OCI-M1 (cell line): ENCODE results near the gene P2RX3.
"Not testable (repeated sequence)": the region's sequence is repeated elsewhere in the genome, so short reads cannot be mapped to it uniquely, and the experiment has no call there.

ENCODE experiments used
- DNase-seq: peaks from one replicate; lab custom pipeline; 2025; lab: John Stamatoyannopoulos, UW

Gene P2RX3

DNA sequence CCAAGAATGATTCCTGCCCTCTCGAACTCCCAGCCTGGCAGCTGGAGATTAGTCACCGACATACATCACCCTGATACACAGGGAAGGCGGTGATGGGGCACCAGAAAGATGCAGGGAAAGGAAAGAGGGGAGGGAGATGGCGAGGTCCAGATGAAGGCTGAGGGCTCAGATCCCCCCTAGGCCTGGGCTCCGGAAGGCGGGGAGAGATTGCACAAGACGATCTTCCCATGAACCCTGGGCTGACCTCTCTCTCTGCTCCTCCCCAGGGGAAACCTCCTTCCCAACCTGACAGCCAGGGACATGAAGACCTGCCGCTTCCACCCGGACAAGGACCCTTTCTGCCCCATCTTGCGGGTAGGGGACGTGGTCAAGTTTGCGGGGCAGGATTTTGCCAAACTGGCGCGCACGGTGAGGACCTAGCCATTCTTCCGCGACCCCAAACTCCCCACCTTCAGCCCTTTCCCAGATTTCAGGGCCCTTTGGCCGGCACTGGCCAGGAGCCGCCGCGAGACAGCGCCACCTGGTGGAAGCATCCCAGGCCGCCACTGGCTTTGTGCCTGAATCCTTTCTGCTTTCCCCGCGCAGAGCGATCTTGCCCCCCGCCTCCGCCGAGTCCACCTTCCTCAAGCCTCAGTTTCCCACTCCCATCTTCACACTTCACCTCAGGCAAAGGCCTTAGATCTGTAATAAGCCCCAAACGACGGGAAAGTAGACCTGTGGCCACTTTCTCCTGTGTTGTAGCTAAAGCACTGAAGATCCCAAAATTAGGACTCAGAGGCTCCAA is 11.5 kb downstream of the P2RX3 start:
- DNase-seq: peak; percentile 45

DNA sequence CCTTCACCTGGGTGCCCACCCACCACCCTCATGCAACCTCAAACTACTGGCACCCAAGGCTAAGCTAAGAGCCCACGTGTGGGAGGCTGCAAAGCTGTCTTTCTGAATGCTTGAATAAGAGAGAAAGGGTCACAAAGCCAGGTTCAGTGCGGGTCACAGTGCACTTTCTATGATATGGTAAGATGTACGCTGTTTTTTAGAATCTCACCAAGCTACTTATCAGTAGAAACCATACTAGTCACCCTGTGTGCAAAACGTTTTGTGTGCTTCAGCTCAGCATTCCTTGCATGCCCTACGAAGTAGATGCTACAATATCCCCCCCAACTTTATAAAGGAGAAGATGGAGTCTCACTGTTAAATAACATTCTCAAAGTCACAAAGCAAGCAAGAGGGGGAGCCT is 14.9 kb downstream of the P2RX3 start:
- DNase-seq: no peak

DNA sequence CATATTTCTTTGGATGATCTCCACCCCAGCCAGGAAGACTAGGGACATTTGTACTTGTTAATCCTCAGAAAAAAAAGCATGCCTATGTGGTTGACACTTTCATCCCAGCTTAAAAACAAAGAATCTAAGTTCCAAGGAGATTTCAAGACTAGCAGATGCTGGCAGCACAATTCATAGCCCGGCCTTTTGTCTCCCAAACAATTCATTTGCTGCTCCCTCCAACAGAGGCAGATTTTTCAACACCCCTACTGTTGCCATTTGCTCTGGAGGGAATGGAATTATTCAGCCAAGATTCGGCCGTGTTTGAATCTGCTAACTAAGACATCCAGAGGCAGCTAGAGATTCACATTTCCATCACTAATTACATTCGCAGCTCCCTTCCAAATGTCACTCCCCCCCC is 15.3 kb downstream of the P2RX3 start:
- DNase-seq: no peak

DNA sequence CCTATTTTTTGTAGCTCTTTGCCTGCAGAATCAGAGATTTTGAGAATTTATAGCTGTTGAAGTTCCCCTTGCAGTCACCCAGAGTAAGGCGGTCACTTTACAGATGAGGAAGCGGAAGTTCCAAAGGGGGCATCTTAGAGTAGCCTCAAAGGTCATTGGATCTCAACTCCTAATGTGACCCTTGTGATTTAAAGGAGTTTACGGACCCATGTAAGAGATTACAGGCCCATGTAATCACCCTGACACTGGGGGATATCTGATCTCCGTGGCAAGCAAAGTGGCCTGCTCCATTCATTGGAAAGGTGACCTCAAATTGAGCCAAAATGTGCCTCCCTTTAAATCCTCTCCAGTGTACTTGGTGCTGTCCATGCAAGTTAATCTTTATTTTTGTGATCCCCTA is 15.7 kb downstream of the P2RX3 start:
- peak; percentile 10 for DNase-seq

- no peak for DNase-seq
Observed at GRCh38 chr11:57354699-57355098, 16.5 kb downstream of the P2RX3 start.

- no peak for DNase-seq
Observed at GRCh38 chr11:57356268-57356667, 18.1 kb downstream of the P2RX3 start.

DNA sequence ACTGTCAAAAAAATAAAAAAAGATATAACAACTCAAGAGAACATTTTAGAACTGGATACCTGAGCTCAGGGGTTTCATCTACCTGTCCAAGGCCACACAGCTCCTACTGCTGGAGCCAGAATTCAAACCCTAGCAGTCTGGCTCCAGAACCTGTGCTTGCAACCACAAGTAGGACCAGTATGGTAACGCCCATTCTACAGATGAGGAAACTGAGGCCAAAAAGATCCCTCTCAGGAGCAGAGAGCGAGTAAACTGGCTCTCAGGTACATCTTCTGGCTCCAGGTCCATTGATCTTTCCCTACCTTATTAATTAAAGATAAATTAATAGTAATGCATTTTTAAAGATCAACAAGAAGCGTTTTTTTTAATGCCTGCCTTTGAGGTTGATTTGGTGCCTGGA is 19.2 kb downstream of the P2RX3 start:
- no peak for DNase-seq

DNA sequence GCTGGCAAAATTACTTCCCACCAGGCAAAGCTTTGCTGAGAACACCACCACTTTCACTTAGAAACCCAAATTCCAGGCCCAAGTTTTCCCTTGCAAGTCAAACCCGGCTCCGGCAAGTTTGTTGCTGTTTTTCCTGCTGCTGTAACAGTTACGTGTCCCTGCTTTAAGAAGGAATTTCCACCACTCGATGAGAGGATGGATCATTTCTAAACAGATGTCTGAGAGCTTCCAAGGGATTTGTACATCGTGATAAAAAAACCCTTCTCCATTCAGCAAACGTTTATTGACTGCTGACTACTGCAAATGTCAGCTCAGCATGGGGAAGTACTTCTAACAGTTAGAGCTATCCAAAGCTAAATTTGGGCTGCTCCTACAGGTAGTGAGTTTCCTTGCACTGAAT is 19.7 kb downstream of the P2RX3 start:
- DNase-seq: peak; percentile 57

- DNase-seq: peak; percentile 72
Observed at GRCh38 chr11:57358543-57358961, 20.4 kb downstream of the P2RX3 start.

- DNase-seq: no peak
Observed at GRCh38 chr11:57358991-57359390, 20.8 kb downstream of the P2RX3 start.

GRCh38 chr11:57359396-57359795 is 21.2 kb downstream of the P2RX3 start:
- DNase-seq: no peak

DNA sequence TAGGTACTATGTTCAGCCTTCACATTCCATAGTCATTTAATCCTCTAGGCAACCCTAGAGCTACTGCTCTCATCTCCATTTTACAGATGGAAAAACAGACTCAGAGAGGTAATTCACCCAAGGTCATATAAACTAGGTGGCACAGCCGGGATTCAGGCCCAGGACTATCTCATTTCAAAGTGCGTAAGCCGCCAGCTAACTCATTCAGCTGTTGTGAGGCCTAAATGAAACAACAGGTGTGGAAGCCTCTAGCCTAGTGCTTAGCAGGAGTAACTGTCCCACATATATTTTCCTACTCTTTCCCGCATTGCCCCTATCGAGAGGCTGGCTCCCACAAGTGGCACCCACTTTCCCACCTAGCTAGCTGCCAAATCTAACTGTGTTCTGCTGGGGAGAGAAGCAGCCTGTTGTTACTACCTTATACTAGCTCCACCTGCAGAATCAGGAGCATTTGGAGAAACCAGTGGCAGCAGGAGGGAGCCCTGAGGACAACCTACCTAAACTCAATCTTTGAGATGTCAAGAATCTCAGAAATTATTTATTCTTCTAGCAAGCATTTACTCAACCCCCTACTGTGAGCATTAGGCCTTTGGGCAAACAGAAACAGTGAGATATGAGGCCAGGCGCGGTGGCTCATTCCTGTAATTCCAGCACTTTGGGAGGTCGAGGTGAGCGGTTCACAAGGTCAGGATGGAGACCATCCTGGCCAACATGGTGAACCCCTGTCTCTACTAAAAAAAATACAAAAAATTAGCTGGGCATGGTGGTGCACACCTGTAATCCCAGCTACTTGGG is 21.9 kb downstream of the P2RX3 start:
- no peak for DNase-seq

DNA sequence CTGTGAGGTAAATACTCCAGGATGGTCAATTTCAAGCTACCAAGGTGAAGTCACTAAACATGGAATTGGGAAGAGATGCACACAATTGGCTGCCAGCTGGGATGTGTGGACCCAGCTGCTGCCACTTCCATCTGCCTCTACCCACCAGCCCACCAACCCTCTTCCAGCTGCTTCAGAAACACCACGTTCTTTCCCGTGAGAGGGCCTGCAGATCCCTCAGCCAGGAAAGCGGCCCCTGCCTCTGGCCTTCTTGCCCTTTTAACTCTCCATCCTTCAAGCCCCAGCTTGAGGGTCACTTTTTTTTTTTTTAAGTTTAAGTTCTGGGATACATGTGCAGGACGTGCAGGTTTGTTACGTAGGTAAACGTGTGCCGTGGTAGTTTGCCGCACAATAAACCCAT is 22.8 kb downstream of the P2RX3 start:
- no peak for DNase-seq

GRCh38 chr11:57361420-57361819 is 23.3 kb downstream of the P2RX3 start:
- DNase-seq: not testable (repeated sequence)

DNA sequence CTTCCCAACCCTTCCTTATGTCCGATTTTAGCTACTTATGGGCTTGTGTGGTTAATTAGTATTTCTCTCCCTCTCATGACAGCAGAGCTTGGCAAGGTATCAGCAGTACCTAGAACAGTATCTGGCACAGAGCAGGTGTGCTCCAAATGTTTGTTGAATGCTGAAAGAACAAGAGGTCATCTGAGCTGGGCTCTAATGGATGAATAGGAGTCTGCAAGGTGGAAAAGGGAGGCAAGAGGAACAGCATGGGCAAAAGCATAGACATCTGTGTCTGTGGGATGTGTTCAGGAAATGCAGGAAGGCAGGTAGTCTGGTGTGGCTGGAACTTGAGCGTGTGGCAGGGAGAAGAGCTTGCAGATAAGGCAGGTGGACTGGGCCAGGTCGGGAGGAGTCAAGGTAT is 23.8 kb downstream of the P2RX3 start:
- DNase-seq: no peak

- peak; percentile 43 for DNase-seq
Observed at GRCh38 chr11:57363131-57364080, 25.3 kb downstream of the P2RX3 start.

DNA sequence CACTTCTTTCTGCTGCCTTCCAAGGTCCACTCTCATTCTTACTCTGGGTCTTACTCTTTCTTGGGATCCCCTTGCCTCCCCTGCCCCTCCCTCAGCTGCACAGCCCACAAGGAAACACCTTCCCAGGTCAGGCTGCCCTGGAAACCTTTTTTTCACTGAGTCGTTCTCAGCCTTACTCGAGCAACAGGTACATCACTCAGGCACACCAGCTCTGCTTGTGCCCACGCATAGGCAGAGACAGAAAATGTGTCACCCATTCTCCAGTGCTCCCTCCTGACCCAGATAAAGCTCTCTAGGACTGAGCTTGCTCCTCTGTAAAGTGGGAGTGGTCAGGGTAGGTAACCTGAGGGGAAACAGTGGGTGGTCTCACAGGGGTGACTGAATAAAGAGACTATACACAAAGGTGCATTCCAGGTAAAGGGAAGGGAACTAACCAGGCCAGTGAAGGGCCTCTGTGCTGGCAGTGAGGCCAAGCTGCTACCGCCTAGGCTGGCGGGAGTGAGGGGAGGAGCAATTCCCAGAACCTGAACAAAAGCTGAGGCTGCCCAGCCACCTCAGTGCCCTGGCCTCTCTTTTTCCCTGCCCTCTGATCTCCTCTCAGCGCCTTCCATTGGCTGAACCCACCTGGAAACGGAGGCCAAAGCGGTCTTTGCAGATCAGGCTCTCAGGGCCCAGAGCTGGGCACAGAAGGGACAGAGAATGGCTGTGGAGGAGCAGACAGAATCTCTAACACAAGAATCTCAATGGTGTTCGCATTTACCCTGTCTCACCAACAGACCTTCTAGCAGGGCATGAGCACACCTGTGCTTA is 26.9 kb downstream of the P2RX3 start:
- no peak for DNase-seq

- DNase-seq: no peak
Observed at GRCh38 chr11:57368106-57368844, 30.1 kb downstream of the P2RX3 start.

DNA sequence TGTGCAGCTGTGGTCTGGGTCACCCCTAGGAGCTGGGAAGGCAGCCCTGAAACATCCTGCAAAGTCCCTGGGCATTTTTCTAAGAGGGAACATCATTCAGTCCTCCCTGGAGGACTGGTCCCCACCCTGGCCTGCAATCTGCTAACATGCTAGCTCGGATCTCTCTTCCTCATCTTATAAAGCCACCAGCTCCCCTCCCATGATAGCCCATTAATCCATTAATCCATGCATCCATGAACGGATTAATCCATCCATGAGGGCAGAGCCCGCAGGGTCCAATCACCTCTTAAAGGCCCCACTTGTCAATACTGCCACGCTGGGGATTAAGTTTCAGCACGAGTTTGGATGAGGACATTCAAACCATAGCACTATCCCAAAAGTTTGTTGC is 30.7 kb downstream of the P2RX3 start:
- no peak for DNase-seq

GRCh38 chr11:57370251-57370650 is 32.1 kb downstream of the P2RX3 start:
- no peak for DNase-seq

GRCh38 chr11:57370941-57371340 is 32.8 kb downstream of the P2RX3 start:
- no peak for DNase-seq
